Keratinocyte (primary cell): ENCODE results near the gene TMEM242. TPM values are rescaled to one million over a fixed set of nuclear protein-coding genes. Genes with fewer than 3 reads are reported as not detected.

Source experiments
- DNase-seq: peaks from one replicate; pipeline ENCODE4 v3.0.0-alpha.2; 2011; ENCODE audit warnings: low read depth, missing footprints, low spot score
- FAIRE-seq: peaks from 2 replicates; lab custom pipeline; 2011; peaks lifted over from hg19 to GRCh38; lab: Jason Lieb, UNC
- H2AFZ ChIP-seq: 2 replicates; pipeline ENCODE4 v1.6.0; 2012; ENCODE audit warnings: low read length, control low read depth, inconsistent platforms; ENCODE audit not compliant: control insufficient read depth
- H3K27ac ChIP-seq: 2 replicates; pipeline ENCODE4 v1.5.1; 2011; ENCODE audit warnings: low read length; ENCODE audit not compliant: control insufficient read depth, insufficient read depth
- H3K27me3 ChIP-seq: 3 replicates; pipeline ENCODE4 v1.6.0; 2011; ENCODE audit warnings: low read length; ENCODE audit not compliant: control insufficient read depth, insufficient read depth; ENCODE audit errors: extremely low read depth
- H3K36me3 ChIP-seq, 2 experiments: 2 replicates in 1 of 2; 3 replicates in 1 of 2; pipeline ENCODE4 v1.5.1; 2011; ENCODE audit warnings: low read length in 2 of 2, mild to moderate bottlenecking in 1 of 2; ENCODE audit not compliant: control insufficient read depth in 2 of 2, insufficient read depth in 2 of 2; ENCODE audit errors: extremely low read depth in 1 of 2
- H3K4me1 ChIP-seq: 3 replicates; pipeline ENCODE4 v1.5.1; 2011; ENCODE audit warnings: low read length; ENCODE audit not compliant: control insufficient read depth, insufficient read depth; ENCODE audit errors: extremely low read depth
- H3K4me2 ChIP-seq: 3 replicates; pipeline ENCODE4 v1.6.0; 2011; ENCODE audit warnings: low read depth, low read length; ENCODE audit not compliant: control insufficient read depth, insufficient read depth; ENCODE audit errors: extremely low read depth
- H3K4me3 ChIP-seq, 3 experiments: fragments of 200-600 bp in 1 of 3; sonication (generic) in 1 of 3; 2 replicates in 2 of 3; 3 replicates in 1 of 3; pipeline ENCODE4 v1.5.1; 2011 to 2016; ENCODE audit warnings: low read length in 3 of 3, mild to moderate bottlenecking in 3 of 3, control low read depth in 2 of 3, inconsistent platforms in 1 of 3, low read depth in 1 of 3, mixed read lengths in 1 of 3, mixed run types in 1 of 3, moderate library complexity in 1 of 3; ENCODE audit not compliant: control insufficient read depth in 2 of 3, insufficient read depth in 2 of 3; ENCODE audit errors: extremely low read depth in 1 of 3
- H3K79me2 ChIP-seq: 2 replicates; pipeline ENCODE4 v1.6.0; 2012; ENCODE audit warnings: low read length; ENCODE audit not compliant: control insufficient read depth, insufficient read depth
- H3K9ac ChIP-seq: 3 replicates; pipeline ENCODE4 v1.6.0; 2011; ENCODE audit warnings: low read length; ENCODE audit not compliant: control insufficient read depth, insufficient read depth; ENCODE audit errors: extremely low read depth
- H3K9me1 ChIP-seq: 3 replicates; pipeline ENCODE4 v1.6.0; 2011; ENCODE audit warnings: low read length; ENCODE audit not compliant: control insufficient read depth, insufficient read depth; ENCODE audit errors: extremely low read depth
- H3K9me3 ChIP-seq: 2 replicates; pipeline ENCODE4 v1.5.1; 2012; ENCODE audit warnings: low read depth, low read length; ENCODE audit not compliant: control insufficient read depth
- H4K20me1 ChIP-seq: 3 replicates; pipeline ENCODE4 v1.6.0; 2011; ENCODE audit warnings: low read length; ENCODE audit not compliant: control insufficient read depth, insufficient read depth; ENCODE audit errors: extremely low read depth
- EZH2 ChIP-seq: IDR thresholded peaks from one replicate; pipeline ENCODE4 v1.6.1; 2012; ENCODE audit warnings: inconsistent platforms, mild to moderate bottlenecking, low read length, moderate library complexity
- dilution Hi-C: fragments of 300-500 bp; cut with MboI; formaldehyde crosslinking; loops from one replicate; pipeline ENCODE4 v1.7.0; 2020; ENCODE audit warnings: low sequenced_read_pairs; ENCODE audit not compliant: extremely low pct_ligation_motif_present
- polyA plus RNA-seq, 5 experiments: library from polyadenylated mRNA; depleted of rRNA in 3 of 5; stranded (reverse) in 3 of 5; stranded (forward) in 1 of 5; unstranded in 1 of 5; fragments of >200 nt; gene quantifications; 1 replicate in 1 of 5; 2 replicates in 3 of 5; 3 replicates in 1 of 5; pipeline versions ENCODE4 v1.2.1 to v1.2.3, GENCODE V29; 2011 to 2012; ENCODE audit warnings: missing spikeins in 2 of 5, low read depth in 1 of 5, low replicate concordance in 1 of 5
- TF ChIP-seq, protein P1 (sequence below), 3 experiments: IDR thresholded peaks in 1 of 3; conservative IDR thresholded peaks in 1 of 3; optimal IDR thresholded peaks in 1 of 3; 2 replicates in 2 of 3; 3 replicates in 1 of 3; pipeline versions ENCODE3 to v1.5.1; 2011; ENCODE audit warnings: low read length in 3 of 3, mild to moderate bottlenecking in 3 of 3, moderate library complexity in 2 of 3, control low read depth in 1 of 3, inconsistent platforms in 1 of 3; ENCODE audit not compliant: insufficient read depth in 2 of 3; ENCODE audit errors: extremely low read depth in 1 of 3

TMEM242 gene
- polyA plus RNA-seq, 1 donor (not counting 4 experiments of a cell fraction or from before 2014, with no cell fraction given), result 11.0 TPM

- Histone ChIP-seq H3K9me3 (no peaks in the 10 kb centered on the region), H3K4me2 (no peak overlapping the region), H2AFZ (no peak overlapping the region), H3K4me3 (no peak overlapping the region), H3K4me1 (no peaks in the 10 kb centered on the region), H3K27ac (no peak overlapping the region), H3K79me2 (no peaks in the 10 kb centered on the region), H3K9ac (no peak overlapping the region), H3K36me3 (no peaks in the 10 kb centered on the region), H3K9me1 (no peaks in the 10 kb centered on the region), H4K20me1 (no peaks in the 10 kb centered on the region), H3K27me3 (no peaks in the 10 kb centered on the region)
- dilution Hi-C loops, result no loop called here
- no peak for TF ChIP-seq EZH2
- TF ChIP-seq, protein P1, sequence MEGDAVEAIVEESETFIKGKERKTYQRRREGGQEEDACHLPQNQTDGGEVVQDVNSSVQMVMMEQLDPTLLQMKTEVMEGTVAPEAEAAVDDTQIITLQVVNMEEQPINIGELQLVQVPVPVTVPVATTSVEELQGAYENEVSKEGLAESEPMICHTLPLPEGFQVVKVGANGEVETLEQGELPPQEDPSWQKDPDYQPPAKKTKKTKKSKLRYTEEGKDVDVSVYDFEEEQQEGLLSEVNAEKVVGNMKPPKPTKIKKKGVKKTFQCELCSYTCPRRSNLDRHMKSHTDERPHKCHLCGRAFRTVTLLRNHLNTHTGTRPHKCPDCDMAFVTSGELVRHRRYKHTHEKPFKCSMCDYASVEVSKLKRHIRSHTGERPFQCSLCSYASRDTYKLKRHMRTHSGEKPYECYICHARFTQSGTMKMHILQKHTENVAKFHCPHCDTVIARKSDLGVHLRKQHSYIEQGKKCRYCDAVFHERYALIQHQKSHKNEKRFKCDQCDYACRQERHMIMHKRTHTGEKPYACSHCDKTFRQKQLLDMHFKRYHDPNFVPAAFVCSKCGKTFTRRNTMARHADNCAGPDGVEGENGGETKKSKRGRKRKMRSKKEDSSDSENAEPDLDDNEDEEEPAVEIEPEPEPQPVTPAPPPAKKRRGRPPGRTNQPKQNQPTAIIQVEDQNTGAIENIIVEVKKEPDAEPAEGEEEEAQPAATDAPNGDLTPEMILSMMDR (optimal IDR thresholded peaks at IDR 0.05 in 1 of 3, IDR thresholded peaks at IDR 0.05 in 1 of 3, conservative IDR thresholded peaks at IDR 0.05 in 1 of 3; ENCODE audit: extremely low read depth in 1 of 3, insufficient read depth in 2 of 3, low read length in 3 of 3), result no peak
- DNase-seq (no peak), FAIRE-seq (no peak)
Observed at GRCh38 chr6:157280947-157281346, 42.4 kb downstream of the TMEM242 start.

DNA sequence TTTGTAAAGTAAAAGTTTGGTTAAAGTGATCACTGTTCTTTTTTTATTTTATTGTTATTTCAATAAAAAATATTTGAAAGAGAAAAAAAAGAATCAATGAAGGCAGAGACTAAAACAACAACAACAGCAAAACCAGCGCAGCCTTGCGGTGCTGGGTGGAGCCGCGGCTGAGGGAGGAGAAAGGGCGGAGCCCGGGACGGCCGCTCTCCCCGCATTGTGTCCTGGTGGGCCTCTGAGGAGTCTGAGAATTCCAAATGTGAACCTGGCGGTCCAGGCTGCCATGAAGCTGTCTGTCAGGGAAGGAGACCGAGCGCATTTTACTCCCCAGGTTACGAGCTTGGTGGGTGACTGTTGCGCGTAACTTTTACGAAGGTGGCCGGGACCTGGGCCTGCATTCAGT, 43.2 kb downstream of the TMEM242 start:
- Histone ChIP-seq H3K27ac (no peak overlapping the region), H2AFZ (no peak overlapping the region), H3K4me1 (peaks cover 2% of the 10 kb centered on the region), H3K4me3 (no peak overlapping the region), H3K9me3 (no peaks in the 10 kb centered on the region), H3K36me3 (no peaks in the 10 kb centered on the region), H3K9ac (no peak overlapping the region), H3K27me3 (no peaks in the 10 kb centered on the region), H3K79me2 (no peaks in the 10 kb centered on the region), H4K20me1 (no peaks in the 10 kb centered on the region), H3K9me1 (no peaks in the 10 kb centered on the region), H3K4me2 (no peak overlapping the region)
- dilution Hi-C loops, result no loop called here
- no peak for FAIRE-seq
- TF ChIP-seq, protein P1 (optimal IDR thresholded peaks at IDR 0.05 in 1 of 3, IDR thresholded peaks at IDR 0.05 in 1 of 3, conservative IDR thresholded peaks at IDR 0.05 in 1 of 3; ENCODE audit: extremely low read depth in 1 of 3, insufficient read depth in 2 of 3, low read length in 3 of 3), result no peak
- TF ChIP-seq EZH2, result no peak
- DNase-seq, result no peak
